ENCODE measurements around the gene EIF3I.

EIF3I gene

GRCh38 chr1:32221980-32222755, at the start of gene EIF3I, which contains the start of gene TMEM234:
TSS of gene EIF3I (plus strand) at chr1:32222407. CDS start at chr1:32222442, 35 bp downstream.
TSS of gene TMEM234 (minus strand) at chr1:32222353. CDS start at chr1:32222322, 31 bp downstream.
- DNase-seq: peak; percentile 84 to 95

- no peak for DNase-seq
Observed at GRCh38 chr1:32172621-32173245, 49.5 kb upstream of the EIF3I start.

GRCh38 chr1:32178380-32179192, 43.6 kb upstream of the EIF3I start:
- DNase-seq: no peak

- no peak for DNase-seq
Observed at GRCh38 chr1:32179193-32179442, 43.1 kb upstream of the EIF3I start.

- peak; percentile 74 to 93 for DNase-seq
Observed at GRCh38 chr1:32179443-32180185, 42.6 kb upstream of the EIF3I start, which contains the start of gene TXLNA. TSS of gene TXLNA (plus strand) at chr1:32179675. CDS start at chr1:32180346, 671 bp downstream.

- DNase-seq: peak in 1 of 2 experiments; percentile 61
Observed at GRCh38 chr1:32180186-32181060, 41.8 kb upstream of the EIF3I start.

GRCh38 chr1:32181065-32181464, 41.1 kb upstream of the EIF3I start:
- DNase-seq: no peak

GRCh38 chr1:32181563-32181962, 40.6 kb upstream of the EIF3I start:
- DNase-seq: no peak

GRCh38 chr1:32182060-32182459, 40.1 kb upstream of the EIF3I start:
- no peak for DNase-seq

GRCh38 chr1:32184650-32185049, 37.6 kb upstream of the EIF3I start:
- DNase-seq: no peak

GRCh38 chr1:32186077-32186476, 36.1 kb upstream of the EIF3I start:
- DNase-seq: no peak

- DNase-seq: no peak
Observed at GRCh38 chr1:32186491-32186890, 35.7 kb upstream of the EIF3I start.

- no peak for DNase-seq
Observed at GRCh38 chr1:32187850-32188249, 34.4 kb upstream of the EIF3I start.

- no peak for DNase-seq
Observed at GRCh38 chr1:32192220-32192948, 29.8 kb upstream of the EIF3I start.

GRCh38 chr1:32194984-32195383, 27.2 kb upstream of the EIF3I start:
- no peak for DNase-seq

GRCh38 chr1:32195531-32195930, 26.7 kb upstream of the EIF3I start:
- DNase-seq: no peak

GRCh38 chr1:32195972-32196823, 26.0 kb upstream of the EIF3I start:
- DNase-seq: no peak

GRCh38 chr1:32197074-32197473, 25.1 kb upstream of the EIF3I start:
- no peak for DNase-seq

- no peak for DNase-seq
Observed at GRCh38 chr1:32197837-32198236, 24.4 kb upstream of the EIF3I start.

Data from NCI-H526 (cell line).